Measurements from ENCODE around the gene LDLRAD3.
"Not testable (repeated sequence)": the region's sequence is repeated elsewhere in the genome, so short reads cannot be mapped to it uniquely, and the experiment has no call there.

LDLRAD3 gene

DNA sequence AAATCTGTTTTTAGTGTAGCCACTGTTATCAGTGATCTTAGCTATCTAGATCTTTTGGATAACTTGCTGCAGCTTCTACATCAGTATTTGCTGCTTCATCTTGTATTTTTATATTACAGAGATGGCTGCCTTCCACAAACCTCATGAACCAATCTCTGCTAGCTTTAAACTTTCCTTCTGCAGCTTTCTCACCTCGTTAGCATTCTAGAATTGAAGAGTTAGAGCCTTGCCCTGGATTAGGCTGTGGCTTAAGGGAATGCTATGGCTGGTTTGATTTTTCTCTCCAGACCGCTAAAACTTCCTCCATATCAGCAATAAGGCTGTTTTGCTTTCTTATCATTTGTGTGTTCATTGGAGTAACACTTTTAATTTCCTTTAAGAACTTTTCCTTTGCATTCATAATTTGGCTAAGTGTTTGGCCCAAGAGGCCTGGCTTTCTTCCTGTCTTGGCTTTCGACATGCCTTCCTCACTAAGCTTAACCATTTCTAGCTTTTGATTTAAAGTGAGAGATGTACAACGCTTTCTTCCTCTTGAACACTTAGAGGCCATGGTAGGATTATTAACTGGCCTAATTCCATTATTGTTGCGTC, 51.9 kb downstream of the LDLRAD3 start:
- DNase-seq (ENCODE audit: low read depth) = no peak

DNA sequence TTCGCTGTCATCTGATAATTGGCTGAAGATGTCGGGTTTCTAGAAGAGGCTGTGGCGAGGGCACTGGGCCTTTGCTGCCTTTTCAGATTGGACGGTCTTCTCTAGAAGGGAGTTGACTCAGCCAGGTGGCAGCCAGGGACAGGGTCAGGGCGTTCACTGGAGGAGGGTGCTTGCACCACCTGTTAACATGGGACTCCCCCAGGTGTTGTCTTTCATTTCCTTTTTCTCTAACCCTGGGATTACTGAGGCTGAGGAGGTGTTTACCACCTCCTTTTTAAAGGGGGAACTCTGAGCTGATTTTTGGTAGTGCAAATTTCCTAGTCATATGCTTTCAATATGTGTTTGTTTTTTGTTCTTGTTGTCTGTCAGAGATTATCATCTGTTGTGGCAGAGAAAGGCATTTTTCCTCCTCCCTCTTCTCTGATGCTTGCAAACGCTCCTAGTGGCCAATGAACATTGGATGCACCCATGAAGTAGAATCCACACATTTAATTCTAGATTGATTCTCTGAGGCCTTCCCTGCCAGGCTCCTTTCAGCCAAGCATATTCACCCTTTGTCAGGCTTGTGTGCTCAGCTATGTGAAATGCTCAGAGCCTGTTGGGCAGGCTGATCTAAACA, 54.1 kb downstream of the LDLRAD3 start:
- no peak for DNase-seq (ENCODE audit: low read depth)

DNA sequence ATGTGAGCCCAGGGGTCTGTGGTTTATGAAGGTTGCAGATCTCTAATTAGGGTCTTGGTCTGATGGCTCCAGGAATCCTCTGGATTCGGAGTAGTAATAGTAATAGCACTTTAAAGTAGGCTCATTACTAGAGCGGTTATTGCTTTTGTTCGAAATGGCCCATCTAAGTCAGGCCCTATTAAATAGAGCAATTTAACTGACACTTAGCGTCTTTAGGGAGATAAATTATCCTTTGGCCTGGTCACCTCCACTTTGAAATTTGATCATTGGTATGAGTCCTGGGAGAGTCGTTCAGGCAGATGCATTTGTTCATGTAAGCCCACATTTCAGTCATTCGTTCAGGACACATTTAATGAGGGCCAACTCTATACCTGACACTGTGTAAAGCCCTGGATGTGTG, 54.8 kb downstream of the LDLRAD3 start:
- DNase-seq (ENCODE audit: low read depth) = no peak

DNA sequence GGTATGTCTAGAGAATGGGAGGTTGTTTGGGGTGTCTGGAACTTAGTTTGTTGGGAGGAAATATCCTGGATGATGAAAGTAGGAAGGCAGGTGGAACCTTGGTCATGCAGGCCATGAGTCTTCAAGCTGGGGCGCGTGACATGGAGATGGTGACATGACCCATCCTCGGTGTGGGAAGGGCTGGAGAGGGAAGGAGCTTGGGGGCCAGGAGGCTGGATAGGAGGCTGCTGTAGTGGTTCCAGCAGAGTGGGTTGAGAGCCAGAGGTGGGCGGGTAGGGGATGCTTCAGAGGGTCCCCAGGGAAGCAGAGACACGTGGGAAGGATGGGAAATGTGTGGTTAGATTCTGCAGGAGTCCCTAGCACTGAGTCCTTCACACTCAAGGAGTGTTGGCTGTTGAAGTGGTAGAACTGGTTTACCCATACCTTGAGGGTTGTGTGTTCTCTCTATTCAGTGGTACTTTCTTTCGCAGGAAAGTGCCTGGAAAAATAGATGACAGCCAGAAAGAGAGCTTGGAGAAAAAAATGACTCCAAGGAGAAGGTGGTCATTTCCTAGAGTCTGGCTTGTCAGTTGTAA, 56.8 kb downstream of the LDLRAD3 start:
- no peak for DNase-seq (ENCODE audit: low read depth)

DNA sequence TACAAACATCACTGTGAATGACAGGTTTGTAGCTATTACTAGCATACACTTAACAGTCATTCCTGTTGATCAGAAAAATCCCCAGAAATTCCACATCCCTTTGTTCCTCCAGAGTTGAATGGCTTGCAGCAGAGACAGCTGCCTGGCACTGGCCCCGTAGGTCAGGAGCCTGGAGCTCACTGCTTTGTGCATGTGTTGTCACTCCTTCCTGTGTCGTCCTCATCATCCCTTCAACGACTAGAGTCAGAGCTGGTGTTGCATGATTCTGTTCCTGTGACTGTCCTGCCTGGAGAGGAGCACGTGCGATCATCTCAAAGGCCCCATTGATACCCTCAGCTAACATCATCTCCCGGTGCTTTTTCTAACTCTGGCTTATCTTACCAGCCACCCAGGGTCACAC, 58.3 kb downstream of the LDLRAD3 start:
- DNase-seq (ENCODE audit: low read depth) = no peak

DNA sequence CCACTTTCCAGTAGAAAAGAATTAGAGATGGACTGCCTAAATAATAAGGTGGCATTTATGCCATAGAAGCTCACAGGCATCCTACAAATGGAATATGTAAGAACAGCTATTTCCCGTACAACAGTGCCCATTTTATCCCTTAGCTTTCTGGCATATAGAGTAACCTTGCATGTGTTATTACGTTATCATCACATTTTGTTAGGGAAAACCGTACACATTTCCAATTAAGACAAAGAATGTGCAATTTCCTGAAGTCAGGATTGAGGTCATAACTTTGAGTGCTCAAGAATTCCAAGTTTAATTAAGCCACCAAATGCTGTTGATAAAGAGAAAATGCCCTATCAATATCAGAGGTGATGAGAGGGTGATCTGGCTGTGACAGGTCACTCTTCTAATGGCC, 58.9 kb downstream of the LDLRAD3 start:
- no peak for DNase-seq (ENCODE audit: low read depth)

DNA sequence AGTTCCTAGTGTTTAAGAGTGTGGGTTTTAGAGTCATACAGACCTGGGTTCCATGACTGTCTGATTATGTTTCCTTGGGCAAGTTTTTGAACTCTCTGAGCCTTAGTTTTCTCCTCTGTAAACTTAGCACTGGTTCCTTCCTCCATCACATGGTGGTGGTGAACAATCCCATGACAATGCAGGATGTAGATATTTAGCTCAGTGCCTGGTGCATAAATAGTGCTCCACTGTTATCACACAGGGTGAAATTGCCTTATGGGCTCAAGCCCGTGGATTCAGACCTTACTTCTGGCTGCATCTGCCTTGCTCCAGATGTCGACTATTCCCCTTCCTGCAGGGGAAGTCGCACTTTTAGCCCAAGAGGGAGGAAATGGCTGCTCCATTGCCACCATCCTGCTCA, 62.7 kb downstream of the LDLRAD3 start:
- DNase-seq (ENCODE audit: low read depth) = no peak

DNA sequence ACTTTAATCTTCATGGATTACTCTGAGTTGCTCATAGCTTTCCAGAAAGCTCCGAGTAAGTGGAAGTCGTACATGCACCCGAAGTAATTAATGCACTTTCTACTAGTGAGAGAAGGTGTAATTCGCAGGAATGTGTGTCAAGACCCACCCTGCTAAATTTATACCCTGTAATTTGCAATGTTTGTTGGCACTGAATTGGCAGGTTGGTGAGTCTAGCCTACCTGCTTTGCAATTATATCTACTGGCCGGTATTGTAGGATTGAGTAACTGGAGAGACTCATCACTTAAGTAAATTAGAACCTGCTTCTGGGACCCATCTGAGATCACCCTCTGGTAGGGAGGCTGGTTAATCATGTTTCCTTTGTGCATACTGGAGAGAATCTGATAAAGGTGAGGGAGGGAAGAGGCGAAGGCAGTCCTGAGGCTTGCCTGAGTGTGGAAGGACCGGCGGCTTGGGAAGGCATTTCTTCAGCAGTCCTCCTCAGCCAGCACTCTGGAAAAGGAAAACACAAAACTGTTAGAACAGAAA, 63.3 kb downstream of the LDLRAD3 start:
- DNase-seq (ENCODE audit: low read depth) = no peak

DNA sequence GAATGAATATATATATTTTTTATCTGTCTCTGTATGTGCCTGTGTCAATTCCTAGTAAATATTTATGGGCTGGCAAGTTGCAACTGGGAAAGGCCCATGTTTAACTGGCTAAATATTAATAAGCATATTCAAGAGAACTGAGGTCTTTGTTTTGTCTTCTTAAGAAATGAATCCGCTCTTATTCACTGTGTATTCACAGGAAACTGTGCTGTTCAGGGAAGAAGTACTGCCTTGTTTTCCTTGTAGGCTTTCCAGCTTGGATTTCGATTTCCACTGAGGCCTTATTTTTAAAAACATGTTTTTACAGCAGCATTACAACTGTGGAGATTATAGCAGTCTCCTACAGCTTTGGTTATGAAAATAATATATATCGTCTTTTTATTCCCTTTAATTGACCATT, 64.7 kb downstream of the LDLRAD3 start:
- peak; percentile 67 for DNase-seq (ENCODE audit: low read depth)

DNA sequence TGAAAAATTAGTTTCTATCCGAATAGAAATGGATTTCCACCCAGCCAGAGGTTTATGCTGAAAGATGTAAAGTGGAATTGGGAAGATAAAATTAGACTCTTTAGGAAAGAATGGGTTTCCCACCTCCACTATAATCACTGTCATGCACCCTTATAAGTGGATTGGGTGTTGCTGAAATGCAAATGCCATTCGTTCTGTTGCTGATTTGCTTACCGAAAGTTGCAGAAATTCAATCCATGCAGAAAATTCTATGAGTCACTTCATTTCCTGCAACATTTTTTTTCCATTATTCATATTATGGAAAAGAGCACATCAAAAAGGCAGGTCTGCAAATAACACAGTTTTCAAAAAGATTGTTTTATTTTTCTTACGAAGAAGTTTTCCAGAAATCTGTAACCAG, 65.6 kb downstream of the LDLRAD3 start:
- DNase-seq (ENCODE audit: low read depth) = peak; percentile 26

DNA sequence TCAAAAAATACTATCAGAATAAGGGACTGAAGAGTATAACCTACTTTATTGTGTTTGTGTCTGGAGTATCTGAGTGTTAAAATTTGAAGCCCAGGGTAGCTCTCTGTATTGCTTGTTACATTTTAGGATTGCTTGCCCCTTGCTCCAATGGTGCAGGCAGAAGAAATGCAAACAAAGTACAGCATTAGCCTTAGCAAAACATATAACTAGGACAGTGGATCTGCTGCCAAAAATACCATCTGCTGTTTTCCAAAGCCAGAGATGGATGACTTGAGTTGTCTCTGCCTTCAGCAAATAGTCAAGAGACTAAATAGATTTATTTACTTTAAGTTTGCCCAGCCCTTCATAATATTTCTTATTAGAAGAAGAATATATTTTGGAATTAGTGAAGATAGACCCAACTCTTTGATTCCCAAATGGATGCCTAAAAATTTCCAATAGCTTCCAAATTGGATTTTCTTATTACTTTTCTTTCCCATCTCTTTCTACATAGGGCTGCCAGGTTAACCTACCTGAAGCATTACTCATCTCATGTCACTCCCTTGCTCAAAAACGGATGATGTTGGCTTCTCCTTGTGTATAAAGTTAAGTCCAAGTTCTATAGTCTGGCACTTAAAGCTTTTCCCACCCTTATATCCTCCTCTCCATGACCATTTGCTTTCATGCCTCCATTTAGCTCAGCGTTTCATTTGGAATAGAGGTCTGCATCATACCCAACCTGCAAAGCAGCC, 66.3 kb downstream of the LDLRAD3 start:
- DNase-seq (ENCODE audit: low read depth) = no peak

DNA sequence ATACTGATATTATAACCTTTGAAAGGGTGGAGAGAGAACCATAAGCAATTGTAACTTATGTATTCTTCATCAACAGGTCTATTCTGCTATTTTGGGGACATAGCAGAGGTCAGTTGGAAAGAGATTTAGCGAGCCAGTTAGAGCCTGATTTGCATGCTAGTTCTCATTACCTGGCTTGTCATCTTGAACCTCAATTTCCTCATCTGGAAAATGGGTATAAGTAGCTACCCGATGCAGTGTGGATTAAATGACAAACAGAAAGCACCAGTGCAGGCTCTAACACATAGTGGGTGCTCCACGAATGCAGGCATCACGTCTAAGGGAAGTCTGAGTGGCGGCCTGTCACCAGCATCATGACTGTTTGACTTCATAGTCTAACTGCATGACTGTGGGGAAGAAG, 67.7 kb downstream of the LDLRAD3 start:
- DNase-seq (ENCODE audit: low read depth) = no peak

DNA sequence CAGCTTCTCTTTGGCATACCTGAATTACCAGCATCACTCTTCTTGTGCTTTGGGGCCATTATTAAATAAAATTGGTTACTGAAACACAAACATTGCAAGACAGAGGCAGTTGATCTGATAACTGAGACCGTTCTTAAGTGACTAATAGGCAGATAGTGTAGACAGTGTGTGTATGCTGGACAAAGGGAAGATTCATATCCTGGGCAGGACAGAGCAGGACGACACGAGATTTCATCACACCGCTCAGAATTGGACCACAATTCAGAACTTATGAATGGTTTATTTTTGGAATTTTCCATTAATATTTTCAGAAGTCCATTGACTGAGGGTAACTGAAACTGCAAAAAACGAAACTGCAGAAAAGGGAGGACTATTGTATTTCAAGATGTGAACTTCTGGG, 68.6 kb downstream of the LDLRAD3 start:
- peak; percentile 32 for DNase-seq (ENCODE audit: low read depth)

DNA sequence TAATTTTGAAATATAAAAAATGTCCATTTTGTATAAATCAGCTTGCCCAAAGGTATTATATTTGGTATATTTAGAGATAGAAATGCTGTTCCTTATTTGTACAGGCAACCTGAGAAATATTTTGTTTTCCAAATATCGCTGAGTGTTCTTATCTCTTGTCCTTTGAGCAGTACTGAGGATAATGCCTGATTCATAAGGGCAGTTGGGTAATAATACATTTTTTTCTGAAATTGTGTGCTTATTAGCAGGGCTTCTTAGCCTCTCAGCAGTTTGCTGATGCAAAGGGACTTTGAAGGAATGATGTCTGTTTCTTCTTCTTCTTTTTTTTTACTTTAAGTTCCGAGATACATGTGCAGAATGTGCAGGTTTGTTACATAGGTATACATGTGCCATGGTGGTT, 69.1 kb downstream of the LDLRAD3 start:
- DNase-seq (ENCODE audit: low read depth) = peak; percentile 21

DNA sequence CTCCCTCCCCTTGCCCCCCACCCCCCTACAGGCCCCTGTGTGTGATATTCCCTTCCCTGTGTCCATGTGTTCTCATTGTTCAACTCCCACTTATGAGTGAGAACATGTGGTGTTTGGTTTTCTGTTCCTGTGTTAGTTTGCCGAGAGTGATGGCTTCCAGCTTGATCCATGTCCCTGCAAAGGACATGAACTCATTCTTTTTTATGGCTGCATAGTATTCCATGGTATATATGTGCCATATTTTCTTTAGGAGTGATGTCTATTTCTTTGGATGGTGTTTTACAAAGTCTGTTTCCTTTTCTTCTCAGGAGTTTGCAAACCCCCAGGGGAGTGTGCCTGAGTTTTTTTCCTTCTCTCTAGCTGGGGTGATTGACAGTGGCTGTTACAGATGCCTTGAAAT, 69.6 kb downstream of the LDLRAD3 start:
- not testable (repeated sequence) for DNase-seq (ENCODE audit: low read depth)

DNA sequence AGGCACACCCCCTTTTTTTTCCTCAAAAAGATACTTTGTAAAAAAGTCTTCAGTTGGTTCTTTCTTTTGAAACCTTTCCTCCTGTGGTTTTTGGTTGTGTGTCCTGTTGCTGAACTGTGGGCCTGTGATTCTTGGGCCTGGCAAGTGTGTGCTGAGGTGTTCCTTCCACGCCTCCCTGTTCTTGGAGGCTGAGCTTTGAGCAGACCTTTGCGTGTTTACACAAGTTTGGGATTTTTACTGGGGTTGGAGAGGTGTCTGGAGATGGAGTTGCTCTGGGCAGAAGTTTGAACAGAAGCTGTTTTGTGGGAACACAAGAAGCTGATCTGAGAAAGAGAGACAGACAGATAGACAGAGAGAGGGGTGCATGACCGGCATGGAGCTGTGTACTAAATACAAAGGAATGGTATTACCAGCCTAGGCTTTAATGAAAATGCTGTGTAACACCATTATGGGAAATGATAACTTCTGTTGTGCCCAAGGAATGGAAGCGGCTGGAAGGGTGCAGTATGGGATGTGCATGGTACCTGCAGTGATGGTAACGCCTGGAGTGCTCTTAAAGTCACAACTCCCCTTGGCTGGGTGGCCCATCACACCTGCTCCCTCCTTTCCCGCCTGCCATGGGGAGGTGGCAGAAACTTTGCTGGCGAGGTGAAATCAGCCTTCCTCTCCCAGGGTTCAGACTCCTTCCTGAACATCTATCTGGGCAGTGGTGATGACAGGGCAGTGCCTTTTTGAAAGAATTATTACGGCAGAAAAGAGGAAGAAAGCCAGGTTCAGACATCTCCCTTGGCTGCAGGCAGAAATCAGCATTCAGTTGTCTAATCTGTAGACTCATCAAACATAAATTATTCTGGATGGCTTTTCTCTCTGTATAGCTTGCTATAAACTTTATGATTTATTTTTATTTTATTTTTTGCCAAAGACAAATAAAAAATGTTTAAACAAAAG, 70.4 kb downstream of the LDLRAD3 start:
- no peak for DNase-seq (ENCODE audit: low read depth)

DNA sequence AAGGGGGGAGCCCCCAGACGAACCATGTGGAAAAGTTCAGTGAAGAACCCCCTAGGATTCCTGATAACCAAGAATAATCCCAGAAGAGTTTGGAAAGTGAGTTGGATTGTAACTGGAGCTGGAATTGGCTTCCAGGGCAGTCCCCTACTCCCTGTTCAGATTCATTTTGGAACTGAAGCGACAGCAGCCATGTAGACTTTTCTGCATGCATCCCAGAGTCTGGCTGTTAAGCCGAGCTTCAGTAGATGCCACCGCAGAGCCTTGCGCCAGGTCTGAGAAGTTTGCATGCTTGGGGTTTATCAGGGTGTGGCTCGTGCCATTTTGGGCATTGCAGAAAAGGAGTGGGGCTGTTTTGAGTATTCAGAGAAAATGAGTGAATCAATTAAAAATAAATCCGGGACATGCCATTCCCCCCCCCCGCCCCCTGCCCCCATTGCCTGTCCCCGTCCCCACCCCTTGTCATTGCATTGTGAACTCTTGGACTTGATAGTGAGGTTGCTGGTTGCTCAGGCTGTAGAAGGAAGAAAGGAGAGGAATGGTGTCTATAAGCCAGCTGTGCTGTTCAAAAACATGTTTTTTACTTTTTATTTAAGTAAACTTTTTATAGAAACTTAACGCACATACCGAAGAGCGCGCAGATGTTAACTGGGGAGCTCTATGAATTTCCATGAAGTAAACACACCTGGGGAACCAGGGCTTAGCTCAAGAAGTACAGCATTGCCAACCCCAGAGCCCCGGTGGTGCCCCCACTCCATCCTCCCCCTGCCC, 71.2 kb downstream of the LDLRAD3 start:
- DNase-seq (ENCODE audit: low read depth) = no peak

DNA sequence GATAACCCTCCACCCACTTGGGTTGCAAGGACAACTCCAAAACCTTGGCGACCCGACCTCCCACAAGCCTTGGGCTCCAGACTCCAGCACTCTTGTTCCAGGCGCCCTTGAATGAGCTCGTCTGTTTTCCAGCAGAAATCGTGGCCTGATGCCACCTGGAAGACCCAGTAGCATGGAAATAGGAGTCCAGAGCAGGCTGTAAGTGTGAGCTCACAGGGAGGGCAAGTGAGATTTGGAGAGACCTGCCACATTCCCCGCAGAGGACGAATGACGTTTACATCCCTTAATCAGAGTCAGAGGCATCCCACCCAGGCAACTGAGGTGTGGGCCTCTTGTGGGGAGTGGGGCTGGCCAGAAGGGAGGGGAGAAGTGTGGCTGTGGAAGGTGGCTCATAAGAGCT, 71.9 kb downstream of the LDLRAD3 start:
- DNase-seq (ENCODE audit: low read depth) = no peak

DNA sequence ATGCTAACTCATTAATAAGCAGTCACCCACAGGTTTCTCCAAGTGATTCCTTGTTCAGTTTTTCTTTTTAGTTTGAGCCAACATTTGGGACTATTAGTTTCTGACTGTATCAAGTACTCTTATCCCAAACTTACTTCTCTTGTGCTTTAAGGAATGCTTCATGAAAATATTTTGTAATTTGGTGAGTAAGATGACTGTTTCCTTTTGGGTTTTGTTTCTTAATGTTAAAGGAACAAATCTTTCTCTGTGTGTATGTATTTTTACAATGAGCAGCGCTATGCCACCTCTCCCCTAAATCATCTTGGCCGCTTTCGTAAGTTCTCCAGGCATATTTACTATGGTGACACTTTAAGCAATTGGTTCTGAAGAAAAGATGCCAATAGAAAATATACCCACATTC, 72.4 kb downstream of the LDLRAD3 start:
- DNase-seq (ENCODE audit: low read depth) = peak; percentile 18

DNA sequence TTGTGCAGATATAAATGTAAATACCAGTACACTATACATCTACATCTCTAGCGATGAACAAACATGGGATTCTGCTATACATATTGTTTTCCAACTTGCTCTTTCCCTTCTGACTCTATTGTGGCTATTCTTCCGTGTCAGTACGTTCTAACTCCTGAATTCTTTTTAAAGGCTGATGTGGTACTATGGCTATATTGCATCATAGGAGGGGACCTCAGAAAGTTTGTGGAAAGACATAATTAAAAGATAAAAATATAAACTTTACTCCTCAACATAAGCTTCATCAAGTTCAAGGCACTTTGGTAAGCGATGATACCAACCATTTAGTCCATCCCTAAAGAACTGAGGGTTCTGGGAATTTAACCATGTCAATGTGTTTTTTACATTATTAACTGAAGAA, 72.8 kb downstream of the LDLRAD3 start:
- DNase-seq (ENCODE audit: low read depth) = no peak

DNA sequence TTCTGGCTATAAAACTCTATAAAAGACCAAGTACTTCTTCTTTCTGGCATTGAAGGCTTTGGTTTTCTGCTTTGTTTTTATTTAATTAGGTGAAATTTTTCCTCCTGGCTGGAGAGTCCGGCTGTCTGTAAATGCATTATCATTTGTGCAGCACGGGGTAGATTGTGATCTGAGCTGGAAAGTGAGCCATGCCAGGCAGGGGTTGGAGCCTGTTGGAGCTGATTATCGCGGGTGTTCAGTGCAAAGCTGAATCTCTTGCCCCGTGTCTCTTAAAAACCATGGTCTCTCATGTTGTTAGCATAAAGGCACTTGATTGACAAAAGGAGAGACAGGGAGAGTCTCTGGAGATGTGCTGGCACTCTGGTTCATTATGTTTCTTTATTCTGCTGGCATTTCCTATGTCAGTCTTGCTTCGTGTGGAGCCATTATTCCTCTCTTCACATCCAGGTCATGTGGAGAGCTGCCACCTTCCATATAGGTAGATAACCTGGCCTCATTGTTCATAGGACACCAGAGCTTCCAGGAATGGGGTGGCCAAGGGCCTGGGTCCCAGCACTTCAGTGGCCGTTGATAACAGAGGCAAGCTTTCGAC, 75.2 kb downstream of the LDLRAD3 start:
- no peak for DNase-seq (ENCODE audit: low read depth)
